RWPE2 (cell line): ENCODE data around the gene FGFRL1.

Experiments used
- ATAC-seq: fragments of 200-7000 bp; cut with Tn5 transposase; 3 replicates; pipeline ENCODE4 v1.9.1; 2021; ENCODE audit warnings: low read depth
- DNase-seq: peaks from one replicate; pipeline ENCODE4 v3.0.0-alpha.2; 2020; ENCODE audit warnings: low spot score
- H3K27ac ChIP-seq: fragments of 450-650 bp; 2 replicates; pipeline ENCODE4 v1.5.1; 2017; ENCODE audit warnings: mild to moderate bottlenecking; ENCODE audit not compliant: poor library complexity, severe bottlenecking
- H3K27me3 ChIP-seq: fragments of 250-450 bp; sonication (Bioruptor Pico); 2 replicates; pipeline ENCODE4 v1.5.1; 2021; ENCODE audit warnings: mild to moderate bottlenecking, moderate library complexity; ENCODE audit not compliant: insufficient read depth, poor library complexity, severe bottlenecking
- H3K36me3 ChIP-seq: fragments of 250-450 bp; sonication (Bioruptor Pico); 2 replicates; pipeline ENCODE4 v1.5.1; 2020; ENCODE audit warnings: low read depth, mild to moderate bottlenecking, moderate library complexity
- H3K4me1 ChIP-seq: fragments of 250-450 bp; sonication (Bioruptor Pico); 2 replicates; pipeline ENCODE4 v1.5.1; 2021; ENCODE audit warnings: mild to moderate bottlenecking, moderate library complexity; ENCODE audit not compliant: insufficient read depth, poor library complexity, severe bottlenecking
- H3K4me3 ChIP-seq: fragments of 250-450 bp; sonication (Bioruptor Pico); 2 replicates; pipeline ENCODE4 v1.5.1; 2021; ENCODE audit warnings: mild to moderate bottlenecking, moderate library complexity; ENCODE audit not compliant: severe bottlenecking
- H3K9me3 ChIP-seq: fragments of 250-450 bp; sonication (Bioruptor Pico); 2 replicates; pipeline ENCODE4 v1.5.1; 2021; ENCODE audit warnings: mild to moderate bottlenecking, moderate library complexity; ENCODE audit not compliant: severe bottlenecking
- CTCF ChIP-seq: fragments of 450-650 bp; IDR thresholded peaks from one replicate; pipeline ENCODE4 v1.5.1; 2017; ENCODE audit warnings: mild to moderate bottlenecking, moderate library complexity; ENCODE audit not compliant: poor library complexity, severe bottlenecking

The FGFRL1 gene, protein sequence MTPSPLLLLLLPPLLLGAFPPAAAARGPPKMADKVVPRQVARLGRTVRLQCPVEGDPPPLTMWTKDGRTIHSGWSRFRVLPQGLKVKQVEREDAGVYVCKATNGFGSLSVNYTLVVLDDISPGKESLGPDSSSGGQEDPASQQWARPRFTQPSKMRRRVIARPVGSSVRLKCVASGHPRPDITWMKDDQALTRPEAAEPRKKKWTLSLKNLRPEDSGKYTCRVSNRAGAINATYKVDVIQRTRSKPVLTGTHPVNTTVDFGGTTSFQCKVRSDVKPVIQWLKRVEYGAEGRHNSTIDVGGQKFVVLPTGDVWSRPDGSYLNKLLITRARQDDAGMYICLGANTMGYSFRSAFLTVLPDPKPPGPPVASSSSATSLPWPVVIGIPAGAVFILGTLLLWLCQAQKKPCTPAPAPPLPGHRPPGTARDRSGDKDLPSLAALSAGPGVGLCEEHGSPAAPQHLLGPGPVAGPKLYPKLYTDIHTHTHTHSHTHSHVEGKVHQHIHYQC

DNA sequence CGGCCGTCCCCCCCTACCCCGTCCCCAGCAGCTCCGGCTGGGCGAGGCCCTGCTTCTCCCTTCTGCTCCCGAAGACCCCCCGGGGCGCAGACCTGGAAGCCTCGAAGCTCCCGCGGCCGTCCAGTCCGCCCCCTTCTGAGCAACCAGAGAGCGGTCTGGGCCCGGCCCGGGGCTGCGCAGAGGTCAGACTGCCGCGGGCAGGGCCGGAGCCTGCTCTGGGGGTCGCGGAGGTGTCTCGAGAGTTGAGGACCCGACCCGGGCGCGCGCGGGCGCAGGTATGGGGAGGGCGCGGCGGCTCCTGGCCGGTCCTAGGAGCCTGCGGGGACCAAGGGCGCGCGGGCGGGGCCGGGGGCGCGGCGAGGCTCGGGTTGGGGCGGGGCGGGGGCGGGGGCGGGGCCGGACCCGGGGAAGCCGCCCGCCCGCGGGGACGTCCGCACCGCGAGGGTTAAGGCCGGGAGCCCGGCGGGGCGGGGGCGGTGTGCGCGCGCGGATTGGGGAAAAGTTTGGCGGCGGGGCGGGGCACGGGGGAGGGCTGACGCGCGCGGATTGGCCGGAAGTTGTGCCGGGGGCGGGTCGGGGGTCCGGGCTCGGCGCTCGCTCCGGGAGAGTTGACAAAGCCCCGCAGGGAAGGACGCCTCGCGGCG is at the start of gene FGFRL1:
FGFRL1 (plus strand) TSS at position 605 of the 644 bp plus-strand sequence. CDS start 860 bp downstream, outside the sequence.
- Histone ChIP-seq H3K36me3 (no peaks in the 10 kb centered on the region), H3K27ac (peak within 1 kb of the TSS; percentile 70), H3K9me3 (no peaks in the 10 kb centered on the region), H3K4me3 (peak within 1 kb of the TSS; percentile 58), H3K27me3 (peaks cover 21% of the 10 kb centered on the region), H3K4me1 (peaks cover 5% of the 10 kb centered on the region)
- no peak for TF ChIP-seq CTCF
- DNase-seq: peak; percentile 92
- ATAC-seq: peak; percentile 41

DNA sequence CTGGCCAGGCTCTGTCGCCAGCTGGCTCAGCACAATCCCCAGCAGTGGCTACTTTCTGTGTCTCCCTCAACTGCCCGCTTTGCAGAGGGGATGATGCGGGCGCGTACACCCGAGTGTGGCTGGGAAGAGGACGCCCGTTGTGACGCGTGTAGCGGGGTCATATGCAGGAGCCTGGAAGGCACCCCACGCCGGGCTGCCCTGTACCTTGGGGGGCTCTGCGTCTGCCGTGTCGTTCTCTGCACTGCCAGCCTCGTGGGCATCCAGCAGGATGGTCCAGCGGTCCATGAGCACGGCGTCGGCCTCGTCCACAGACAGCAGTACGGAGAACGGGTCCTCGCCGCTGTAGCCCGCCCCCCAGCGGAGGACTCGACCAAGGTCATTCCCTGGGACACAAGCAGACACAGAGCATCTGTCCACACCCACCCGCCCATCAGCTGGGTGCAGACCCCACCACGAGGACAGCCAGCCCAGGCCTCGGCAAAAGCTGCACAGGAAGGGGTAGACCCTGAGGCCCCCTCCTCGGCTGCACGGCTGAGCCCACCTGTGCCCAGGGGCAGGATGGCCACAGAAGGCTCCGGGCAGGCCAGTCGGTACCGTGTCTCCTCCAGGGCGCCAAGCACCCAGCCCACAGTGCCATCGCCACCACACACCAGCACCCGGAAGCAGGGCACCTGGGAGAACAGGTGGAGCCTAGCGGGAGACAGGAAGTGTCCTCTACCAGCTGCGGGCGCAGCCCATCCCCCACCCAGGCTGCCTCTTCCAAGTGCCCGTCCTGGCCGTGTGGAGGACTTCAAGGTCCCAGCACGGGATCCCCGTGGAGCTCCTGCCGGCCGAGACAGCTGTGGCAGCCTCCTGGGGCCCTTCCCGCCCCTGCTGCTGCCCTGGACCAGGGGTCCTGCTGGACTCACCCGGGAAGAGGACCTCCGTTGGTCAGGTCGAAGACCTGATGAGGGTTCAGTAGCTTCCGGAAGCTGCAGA is 48.9 kb upstream of the FGFRL1 start:
- Histone ChIP-seq H3K27ac (no peak overlapping the region), H3K4me3 (no peak overlapping the region), H3K27me3 (no peaks in the 10 kb centered on the region), H3K36me3 (peaks cover 7% of the 10 kb centered on the region; the same call in 1 of the 2 replicates), H3K9me3 (no peaks in the 10 kb centered on the region), H3K4me1 (no peaks in the 10 kb centered on the region)
- DNase-seq (no peak), ATAC-seq (0 out of 3 replicates have a peak, but pooled peaks have one; percentile 1)
- no peak for TF ChIP-seq CTCF

DNA sequence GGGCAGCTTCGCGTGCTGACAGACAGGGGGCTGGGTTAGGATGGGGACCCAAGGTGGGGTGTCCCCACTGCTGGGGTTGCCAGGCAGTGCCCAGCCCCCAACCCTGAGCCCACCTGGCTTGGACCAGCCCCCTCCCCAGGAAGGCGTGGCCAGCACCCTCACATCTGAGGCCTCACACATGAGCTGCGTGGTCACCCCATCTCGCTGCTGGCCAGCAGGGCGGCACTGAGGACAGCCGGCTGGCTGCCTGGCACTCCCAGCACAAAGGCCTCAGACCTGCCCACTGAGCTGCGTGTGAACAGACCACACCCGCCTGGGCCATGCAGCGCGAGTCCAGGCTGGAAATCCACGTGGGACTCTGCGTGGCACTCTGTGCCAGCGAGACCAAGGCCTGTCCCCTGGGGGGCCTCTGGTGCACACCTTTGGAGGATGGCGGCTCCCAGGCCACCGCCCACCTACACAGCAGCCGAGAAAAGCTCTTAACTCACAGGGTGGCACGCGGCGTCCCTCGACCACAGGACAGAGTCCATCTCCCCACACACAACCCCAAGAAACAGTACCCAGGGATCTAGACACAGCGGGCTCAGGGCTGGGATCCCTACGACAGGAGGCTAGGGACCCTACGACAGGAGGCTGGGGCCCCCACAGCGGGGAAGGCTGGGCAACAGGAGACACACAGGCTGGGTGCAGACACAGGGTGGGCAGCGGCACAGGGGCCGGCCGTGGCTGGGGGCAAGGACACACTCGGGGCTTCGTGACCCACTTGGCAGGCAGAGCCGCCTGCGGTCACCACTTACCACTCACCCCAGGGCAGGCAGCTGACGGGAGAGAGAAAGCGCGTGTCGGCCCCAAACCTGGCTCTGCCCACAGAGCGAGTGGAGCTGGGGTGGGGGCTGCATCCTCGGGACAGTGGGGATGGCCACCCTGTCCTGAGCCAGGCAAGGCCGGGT is 47.9 kb upstream of the FGFRL1 start:
- ATAC-seq: no peak
- no peak for TF ChIP-seq CTCF
- Histone ChIP-seq H3K9me3 (no peaks in the 10 kb centered on the region), H3K36me3 (peaks cover 7% of the 10 kb centered on the region; the same call in 1 of the 2 replicates), H3K4me1 (no peaks in the 10 kb centered on the region), H3K27me3 (no peaks in the 10 kb centered on the region), H3K27ac (no peak overlapping the region), H3K4me3 (no peak overlapping the region)
- DNase-seq: peak; percentile 56

DNA sequence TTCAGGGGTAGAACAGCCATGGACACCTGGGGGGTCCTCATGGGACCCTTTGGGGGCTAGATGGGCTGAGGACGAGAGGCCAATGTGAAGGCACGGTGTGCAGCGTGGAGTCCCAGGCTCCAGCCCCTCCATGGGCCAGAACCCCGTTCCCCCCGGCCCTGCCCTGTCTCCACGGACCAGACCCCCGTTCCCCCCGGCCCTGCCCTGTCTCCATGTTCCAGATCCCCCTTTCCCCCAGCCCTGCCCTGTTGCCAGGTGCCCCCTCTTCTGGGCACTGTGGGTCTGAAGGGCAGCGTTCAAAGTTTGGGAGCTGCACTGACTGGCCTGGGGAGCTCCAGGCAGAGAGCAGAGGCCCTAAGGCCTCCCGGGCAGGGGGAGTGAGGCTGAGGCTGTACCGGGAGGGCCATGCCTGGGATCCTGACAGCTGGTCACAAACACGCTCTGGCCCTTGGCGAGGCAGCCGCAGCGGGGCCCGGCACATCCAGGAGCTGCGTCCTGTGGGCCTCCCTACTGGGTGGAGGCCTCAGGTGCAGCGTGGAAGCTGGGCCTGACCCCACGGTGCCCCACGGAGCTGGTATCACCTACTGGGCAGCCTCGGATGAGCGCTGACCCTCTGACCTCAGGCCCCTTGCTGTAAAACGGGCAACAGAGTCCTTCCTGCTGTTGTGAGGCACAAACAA is 46.9 kb upstream of the FGFRL1 start:
- no peak for TF ChIP-seq CTCF
- ATAC-seq (no peak), DNase-seq (no peak)
- H3K27me3 ChIP-seq: no peaks in the 10 kb centered on the region
- H3K4me1 ChIP-seq: no peaks in the 10 kb centered on the region
- H3K36me3 ChIP-seq: peaks cover 7% of the 10 kb centered on the region; the same call in 1 of the 2 replicates
- no peaks in the 10 kb centered on the region for H3K9me3 ChIP-seq
- H3K27ac ChIP-seq: no peak overlapping the region
- H3K4me3 ChIP-seq: no peak overlapping the region
